Measurements from ENCODE around the gene SERPING1. TPM values are rescaled to one million over a fixed set of nuclear protein-coding genes. Genes with fewer than 3 reads are reported as not detected.

SERPING1 gene
- total and polyA plus RNA-seq, 2 donors (not counting 1 experiment from before 2014, with no cell fraction given): not detected

DNA sequence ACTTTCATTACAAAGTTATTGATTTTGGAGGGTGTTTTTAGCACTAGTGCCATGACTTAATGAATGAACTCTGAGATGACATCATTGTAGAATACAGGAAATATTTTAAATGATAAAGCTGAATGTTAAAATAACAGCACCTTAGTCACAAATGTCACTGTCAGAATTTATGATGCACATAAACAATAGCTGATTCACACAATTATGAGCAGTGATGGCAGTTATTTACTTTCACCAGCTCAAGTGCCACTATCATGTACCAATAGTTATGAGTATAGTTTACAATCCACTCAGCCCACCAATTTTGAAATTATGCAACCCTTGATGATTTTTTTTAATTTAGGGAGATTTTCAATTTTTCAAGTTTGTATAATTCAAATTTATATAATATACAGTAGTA, 23.0 kb downstream of the SERPING1 start:
- Histone ChIP-seq H3K27me3 (replicated peaks in 1 of 4; ENCODE audit: control extremely low read depth in 1 of 4, control insufficient read depth in 3 of 4, insufficient read depth in 4 of 4, low read length in 3 of 4) (no peaks in the 10 kb centered on the region), H3K9me3 (ENCODE audit: control extremely low read depth in 1 of 3, control insufficient read depth in 2 of 3, insufficient read depth in 1 of 3, low read length in 2 of 3) (peaks cover 0 to 15% (median 10%) of the 10 kb centered on the region in 3 donors), H2AFZ (ENCODE audit: insufficient read depth, low read depth, low read length, poor library complexity, severe bottlenecking) (no peak overlapping the region), H3K27ac (ENCODE audit: low read length in 2 of 2) (no peak overlapping the region), H3K9ac (ENCODE audit: low read length) (no peak overlapping the region), H4K20me1 (ENCODE audit: control insufficient read depth, insufficient read depth, low read length, poor library complexity, severe bottlenecking) (no peaks in the 10 kb centered on the region), H3K79me2 (ENCODE audit: control insufficient read depth, insufficient read depth, low read length) (no peaks in the 10 kb centered on the region), H3K4me2 (replicated peaks; ENCODE audit: low read depth, low read length, poor library complexity, severe bottlenecking) (no peak overlapping the region), H3K4me3 (ENCODE audit: control extremely low read depth in 1 of 5, extremely low read depth in 1 of 5, insufficient read depth in 1 of 5, low read depth in 2 of 5, low read length in 4 of 5) (no peak overlapping the region), H3K36me3 (replicated peaks in 1 of 2; ENCODE audit: control extremely low read depth in 1 of 2, control insufficient read depth in 1 of 2, extremely low read depth in 1 of 2, insufficient read depth in 2 of 2, low read length in 1 of 2) (no peaks in the 10 kb centered on the region), H3K4me1 (ENCODE audit: control insufficient read depth in 2 of 2, insufficient read depth in 2 of 2, low read length in 2 of 2) (no peaks in the 10 kb centered on the region)
- ATAC-seq (ENCODE audit: low read depth) (no peak), DNase-seq (no peak)
- peaks cover 2% of the 10 kb centered on the region for H3K9me3 Mint-ChIP-seq (ENCODE audit: insufficient read depth)
- TF ChIP-seq, protein P1, sequence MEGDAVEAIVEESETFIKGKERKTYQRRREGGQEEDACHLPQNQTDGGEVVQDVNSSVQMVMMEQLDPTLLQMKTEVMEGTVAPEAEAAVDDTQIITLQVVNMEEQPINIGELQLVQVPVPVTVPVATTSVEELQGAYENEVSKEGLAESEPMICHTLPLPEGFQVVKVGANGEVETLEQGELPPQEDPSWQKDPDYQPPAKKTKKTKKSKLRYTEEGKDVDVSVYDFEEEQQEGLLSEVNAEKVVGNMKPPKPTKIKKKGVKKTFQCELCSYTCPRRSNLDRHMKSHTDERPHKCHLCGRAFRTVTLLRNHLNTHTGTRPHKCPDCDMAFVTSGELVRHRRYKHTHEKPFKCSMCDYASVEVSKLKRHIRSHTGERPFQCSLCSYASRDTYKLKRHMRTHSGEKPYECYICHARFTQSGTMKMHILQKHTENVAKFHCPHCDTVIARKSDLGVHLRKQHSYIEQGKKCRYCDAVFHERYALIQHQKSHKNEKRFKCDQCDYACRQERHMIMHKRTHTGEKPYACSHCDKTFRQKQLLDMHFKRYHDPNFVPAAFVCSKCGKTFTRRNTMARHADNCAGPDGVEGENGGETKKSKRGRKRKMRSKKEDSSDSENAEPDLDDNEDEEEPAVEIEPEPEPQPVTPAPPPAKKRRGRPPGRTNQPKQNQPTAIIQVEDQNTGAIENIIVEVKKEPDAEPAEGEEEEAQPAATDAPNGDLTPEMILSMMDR (IDR thresholded peaks at IDR 0.05): no peak
- TF ChIP-seq EZH2 (IDR thresholded peaks at IDR 0.05; ENCODE audit: borderline replicate concordance, insufficient read depth, low read depth, low read length, poor library complexity, severe bottlenecking): no peak
- no peak overlapping the region for H3K27ac Mint-ChIP-seq
- H3K4me3 Mint-ChIP-seq: no peak overlapping the region
- ChIA-PET CTCF (interaction anchor here (0.7 to 1.9 kb wide), 2 partner anchors 21 to 162 kb away, joined by 4 to 6 read pairs; no protein-coding TSS in a partner anchor), POLR2A (no interaction called here)
- peaks cover 24% of the 10 kb centered on the region for H3K27me3 Mint-ChIP-seq
- no peaks in the 10 kb centered on the region for H3K4me1 Mint-ChIP-seq
- intact Hi-C loops (cut with micrococcal nuclease): no loop called here

DNA sequence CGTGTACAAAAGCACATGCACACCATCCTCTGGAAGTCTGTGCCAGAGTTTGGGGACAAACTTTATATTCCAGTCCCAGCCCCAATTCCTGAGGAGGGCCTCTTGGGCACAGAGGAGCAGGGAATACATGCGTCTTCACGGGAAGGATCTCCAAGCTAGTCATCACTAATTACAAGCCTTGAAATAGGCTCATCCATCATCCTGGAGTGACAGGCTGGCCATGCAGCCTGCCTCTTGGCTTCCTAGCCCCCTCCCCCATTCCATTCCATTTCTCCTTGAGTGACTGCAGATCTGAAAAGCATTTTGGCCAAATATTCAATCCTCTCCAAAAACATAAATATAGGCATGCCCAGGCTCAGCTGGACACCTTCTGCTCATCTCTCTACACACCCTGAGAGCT, 24.8 kb downstream of the SERPING1 start:
- no peaks in the 10 kb centered on the region for H3K4me1 Mint-ChIP-seq
- peaks cover 0 to 15% (median 10%) of the 10 kb centered on the region in 3 donors for H3K9me3 ChIP-seq (ENCODE audit: control extremely low read depth in 1 of 3, control insufficient read depth in 2 of 3, insufficient read depth in 1 of 3, low read length in 2 of 3)
- ChIA-PET POLR2A (no interaction called here), CTCF (no interaction called here)
- H2AFZ ChIP-seq (ENCODE audit: insufficient read depth, low read depth, low read length, poor library complexity, severe bottlenecking): no peak overlapping the region
- no peaks in the 10 kb centered on the region for H3K27me3 ChIP-seq (replicated peaks in 1 of 4; ENCODE audit: control extremely low read depth in 1 of 4, control insufficient read depth in 3 of 4, insufficient read depth in 4 of 4, low read length in 3 of 4)
- H3K27ac ChIP-seq (ENCODE audit: low read length in 2 of 2): no peak overlapping the region
- no peak overlapping the region for H3K27ac Mint-ChIP-seq
- no peaks in the 10 kb centered on the region for H3K79me2 ChIP-seq (ENCODE audit: control insufficient read depth, insufficient read depth, low read length)
- no peak overlapping the region for H3K9ac ChIP-seq (ENCODE audit: low read length)
- no peak overlapping the region for H3K4me2 ChIP-seq (replicated peaks; ENCODE audit: low read depth, low read length, poor library complexity, severe bottlenecking)
- no peak overlapping the region for H3K4me3 Mint-ChIP-seq
- peaks cover 16% of the 10 kb centered on the region for H3K27me3 Mint-ChIP-seq
- intact Hi-C loops (cut with micrococcal nuclease): no loop called here
- H3K36me3 ChIP-seq (replicated peaks in 1 of 2; ENCODE audit: control extremely low read depth in 1 of 2, control insufficient read depth in 1 of 2, extremely low read depth in 1 of 2, insufficient read depth in 2 of 2, low read length in 1 of 2): no peaks in the 10 kb centered on the region
- TF ChIP-seq EZH2 (IDR thresholded peaks at IDR 0.05; ENCODE audit: borderline replicate concordance, insufficient read depth, low read depth, low read length, poor library complexity, severe bottlenecking): no peak
- TF ChIP-seq, protein P1 (IDR thresholded peaks at IDR 0.05): no peak
- DNase-seq: no peak
- H4K20me1 ChIP-seq (ENCODE audit: control insufficient read depth, insufficient read depth, low read length, poor library complexity, severe bottlenecking): no peaks in the 10 kb centered on the region
- no peak for ATAC-seq (ENCODE audit: low read depth)
- peaks cover 2% of the 10 kb centered on the region for H3K9me3 Mint-ChIP-seq (ENCODE audit: insufficient read depth)
- H3K4me3 ChIP-seq (ENCODE audit: control extremely low read depth in 1 of 5, extremely low read depth in 1 of 5, insufficient read depth in 1 of 5, low read depth in 2 of 5, low read length in 4 of 5): no peak overlapping the region
- 67% methylated on average over 3 of the region's 3 CpGs for WGBS (ENCODE audit: insufficient coverage)
- H3K4me1 ChIP-seq (ENCODE audit: control insufficient read depth in 2 of 2, insufficient read depth in 2 of 2, low read length in 2 of 2): no peaks in the 10 kb centered on the region
